Measurements from ENCODE around the gene ANO9.
"Not testable (repeated sequence)": the region's sequence is repeated elsewhere in the genome, so short reads cannot be mapped to it uniquely, and the experiment has no call there.

ANO9 gene

GRCh38 chr11:392102-392777 lies 49.6 kb downstream of the ANO9 start:
- Histone ChIP-seq H3K9me3 (no peaks in the 10 kb centered on the region), H3K36me3 (no peaks in the 10 kb centered on the region), H3K4me1 (ENCODE audit: control insufficient read depth in 1 of 2, insufficient read depth in 1 of 2, low read depth in 1 of 2, low read length in 1 of 2) (peaks cover 0 to 7% of the 10 kb centered on the region in 2 experiments), H3K27ac (no peak overlapping the region), H3K27me3 (peaks cover 35% of the 10 kb centered on the region), H3K4me3 (ENCODE audit: low read depth in 1 of 2, low read length in 1 of 2) (no peak overlapping the region)
- TF ChIP-seq CTCF (IDR thresholded peaks at IDR 0.05): no peak

- Histone ChIP-seq H3K27ac (no peak overlapping the region), H3K4me3 (ENCODE audit: low read depth in 1 of 2, low read length in 1 of 2) (no peak overlapping the region), H3K27me3 (peaks cover 26% of the 10 kb centered on the region), H3K36me3 (no peaks in the 10 kb centered on the region), H3K4me1 (ENCODE audit: control insufficient read depth in 1 of 2, insufficient read depth in 1 of 2, low read depth in 1 of 2, low read length in 1 of 2) (no peaks in the 10 kb centered on the region), H3K9me3 (no peaks in the 10 kb centered on the region)
- no peak for TF ChIP-seq CTCF (IDR thresholded peaks at IDR 0.05)
These were observed 50.4 kb downstream of the ANO9 start for GRCh38 chr11:391117-392017.

GRCh38 chr11:390175-390574 lies 51.6 kb downstream of the ANO9 start:
- Histone ChIP-seq H3K4me3 (ENCODE audit: low read depth in 1 of 2, low read length in 1 of 2) (no peak overlapping the region), H3K27ac (no peak overlapping the region), H3K4me1 (ENCODE audit: control insufficient read depth in 1 of 2, insufficient read depth in 1 of 2, low read depth in 1 of 2, low read length in 1 of 2) (no peaks in the 10 kb centered on the region), H3K36me3 (no peaks in the 10 kb centered on the region), H3K27me3 (peaks cover 14% of the 10 kb centered on the region), H3K9me3 (peaks cover 5% of the 10 kb centered on the region)
- TF ChIP-seq CTCF (IDR thresholded peaks at IDR 0.05): no peak

GRCh38 chr11:389369-389768 lies 52.4 kb downstream of the ANO9 start:
- H3K4me3 ChIP-seq (ENCODE audit: low read depth in 1 of 2, low read length in 1 of 2); H3K4me1 ChIP-seq (ENCODE audit: control insufficient read depth in 1 of 2, insufficient read depth in 1 of 2, low read depth in 1 of 2, low read length in 1 of 2); H3K27ac ChIP-seq; H3K36me3 ChIP-seq; H3K9me3 ChIP-seq: not testable (repeated sequence)
- peaks cover 14% of the 10 kb centered on the region for H3K27me3 ChIP-seq

- Histone ChIP-seq H3K27me3 (peaks cover 28% of the 10 kb centered on the region), H3K9me3 (peaks cover 5% of the 10 kb centered on the region), H3K27ac (no peak overlapping the region), H3K4me3 (ENCODE audit: low read depth in 1 of 2, low read length in 1 of 2) (no peak overlapping the region), H3K36me3 (no peaks in the 10 kb centered on the region), H3K4me1 (ENCODE audit: control insufficient read depth in 1 of 2, insufficient read depth in 1 of 2, low read depth in 1 of 2, low read length in 1 of 2) (no peaks in the 10 kb centered on the region)
- no peak for TF ChIP-seq CTCF (IDR thresholded peaks at IDR 0.05)
These were observed 54.5 kb downstream of the ANO9 start for GRCh38 chr11:387193-387793.

- Histone ChIP-seq H3K27me3 (peaks cover 36% of the 10 kb centered on the region), H3K9me3 (peaks cover 5% of the 10 kb centered on the region), H3K27ac (no peak overlapping the region), H3K4me1 (ENCODE audit: control insufficient read depth in 1 of 2, insufficient read depth in 1 of 2, low read depth in 1 of 2, low read length in 1 of 2) (no peaks in the 10 kb centered on the region), H3K36me3 (no peaks in the 10 kb centered on the region), H3K4me3 (ENCODE audit: low read depth in 1 of 2, low read length in 1 of 2) (no peak overlapping the region)
- TF ChIP-seq CTCF (IDR thresholded peaks at IDR 0.05): no peak
These were observed 55.3 kb downstream of the ANO9 start for GRCh38 chr11:386483-386882.
